Activated T-helper 2 cell treated with anti-CD3 and anti-CD28 coated beads, Interferon-gamma antibody, Interleukin-2, Interleukin-4, amounts not matched to agents 10 μg/mL and 5 μg/mL and 100 μg/mL, durations not matched to agents 14 hours and 24 hours and 36 hours (primary cell): ENCODE measurements around the gene DDX41. TPM values are rescaled to one million over a fixed set of nuclear protein-coding genes. Genes with fewer than 3 reads are reported as not detected.

ENCODE experiments used
- DNase-seq: peaks from one replicate; pipeline ENCODE4 v3.0.0; 2021; ENCODE audit warnings: low spot score
- H3K27ac Mint-ChIP-seq: one replicate; pipeline ENCODE4 v1.8.0; 2021; ENCODE audit warnings: mixed read lengths
- H3K27me3 Mint-ChIP-seq: one replicate; pipeline ENCODE4 v1.8.0; 2021; ENCODE audit warnings: low read depth, mixed read lengths
- H3K36me3 Mint-ChIP-seq: one replicate; pipeline ENCODE4 v1.8.0; 2021; ENCODE audit warnings: low read depth, mixed read lengths
- H3K4me1 Mint-ChIP-seq: one replicate; pipeline ENCODE4 v1.8.0; 2021; ENCODE audit warnings: low read depth, mixed read lengths
- H3K4me3 Mint-ChIP-seq: one replicate; pipeline ENCODE4 v1.8.0; 2021; ENCODE audit warnings: low read depth, mild to moderate bottlenecking, moderate library complexity, mixed read lengths
- H3K9me3 Mint-ChIP-seq: one replicate; pipeline ENCODE4 v1.8.0; 2021; ENCODE audit warnings: mixed read lengths
- intact Hi-C: fragments of 100-400 bp; cut with micrococcal nuclease; formaldehyde crosslinking; loops from one replicate; pipeline ENCODE4 v1.15.1; 2023
- total RNA-seq: library from RNA; stranded (reverse); gene quantifications from 2 replicates; pipeline ENCODE4 v1.2.3, GENCODE V29; 2022

The DDX41 gene
- total RNA-seq, 1 donor from 2014 or later, result 144 TPM

DNA sequence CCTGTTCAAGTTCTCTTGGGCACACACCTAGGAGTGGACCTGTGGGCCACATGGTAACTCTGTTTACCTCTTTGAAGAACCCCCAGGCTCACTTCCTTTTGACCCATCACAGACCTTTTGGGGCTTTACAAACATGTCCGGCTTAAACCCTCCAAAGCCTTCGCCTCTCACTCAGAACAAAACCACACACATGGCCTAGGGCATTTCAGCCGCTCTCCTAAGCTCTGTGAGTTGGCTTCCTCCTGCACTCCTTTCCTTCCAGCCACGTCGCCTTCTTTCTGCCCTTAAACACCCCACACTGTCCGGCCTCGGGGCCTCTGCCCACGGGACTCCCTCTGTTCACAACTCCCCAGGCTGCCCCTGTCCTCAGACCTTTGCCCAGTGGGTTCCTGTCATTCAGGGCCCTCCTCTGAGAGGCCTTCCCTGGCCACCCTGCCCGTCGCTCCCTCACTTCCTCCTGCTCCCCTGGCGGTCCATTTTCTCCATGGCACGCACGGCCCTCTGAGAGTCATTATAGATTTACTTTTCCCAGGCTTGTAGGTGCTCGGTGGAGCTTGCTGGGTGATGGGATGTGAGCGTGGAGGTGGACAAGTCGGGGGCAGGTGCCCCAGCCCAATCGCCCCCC lies 9.1 kb downstream of the DDX41 start:
- Mint-ChIP-seq H3K27ac (no peak overlapping the region), H3K27me3 (no peaks in the 10 kb centered on the region), H3K9me3 (no peaks in the 10 kb centered on the region), H3K4me3 (no peak overlapping the region), H3K4me1 (no peaks in the 10 kb centered on the region), H3K36me3 (peaks cover 23% of the 10 kb centered on the region)
- no peak for DNase-seq
- intact Hi-C loops, result no loop called here

DNA sequence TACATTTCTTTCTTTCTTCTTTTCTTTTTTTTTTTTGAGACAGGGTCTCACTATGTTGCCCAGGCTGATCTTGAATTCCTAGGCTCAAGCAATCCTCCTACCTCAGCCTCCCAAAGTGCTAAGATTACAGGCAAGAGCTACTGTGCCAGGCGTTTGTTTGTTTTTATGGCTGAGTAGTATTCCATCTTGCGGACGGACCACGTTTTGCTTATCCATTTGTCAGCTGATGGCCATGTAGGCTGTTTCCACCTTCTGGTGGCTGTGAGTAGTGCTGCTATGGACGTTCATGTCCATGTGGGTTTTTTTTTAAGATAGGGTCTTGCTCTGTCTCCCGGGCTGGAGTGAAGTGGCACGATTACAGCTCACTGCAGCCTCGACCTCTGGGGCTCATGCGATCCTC lies 9.6 kb downstream of the DDX41 start:
- H3K4me1 Mint-ChIP-seq, result no peaks in the 10 kb centered on the region
- no peaks in the 10 kb centered on the region for H3K9me3 Mint-ChIP-seq
- peaks cover 18% of the 10 kb centered on the region for H3K36me3 Mint-ChIP-seq
- DNase-seq, result no peak
- intact Hi-C loops, result no loop called here
- H3K27ac Mint-ChIP-seq, result no peak overlapping the region
- no peak overlapping the region for H3K4me3 Mint-ChIP-seq
- no peaks in the 10 kb centered on the region for H3K27me3 Mint-ChIP-seq

DNA sequence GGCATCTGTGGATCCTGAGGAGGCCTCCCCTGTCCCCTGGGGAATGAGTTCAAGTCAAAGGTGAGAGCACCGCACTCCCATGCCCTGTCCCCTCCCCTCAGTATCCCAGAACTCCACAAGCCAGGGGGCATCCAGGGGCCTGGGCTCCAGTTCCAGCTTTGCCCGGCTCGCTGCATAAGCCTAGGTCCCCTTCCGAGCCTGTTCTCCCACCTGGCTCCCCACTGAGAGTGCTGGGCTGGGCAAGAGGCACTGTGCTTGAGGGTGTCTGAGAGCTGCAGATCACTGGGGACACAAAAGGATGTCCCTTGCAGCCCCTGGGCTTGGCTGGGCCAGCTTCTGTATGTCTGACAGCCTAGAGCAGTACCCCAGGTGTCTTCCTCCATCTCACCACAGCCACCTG lies 11.7 kb downstream of the DDX41 start:
- intact Hi-C loops, result no loop called here
- DNase-seq, result no peak
- Mint-ChIP-seq H3K27me3 (peaks cover under 1% of the 10 kb centered on the region), H3K4me3 (no peak overlapping the region), H3K27ac (no peak overlapping the region), H3K9me3 (no peaks in the 10 kb centered on the region), H3K4me1 (no peaks in the 10 kb centered on the region), H3K36me3 (no peaks in the 10 kb centered on the region)

DNA sequence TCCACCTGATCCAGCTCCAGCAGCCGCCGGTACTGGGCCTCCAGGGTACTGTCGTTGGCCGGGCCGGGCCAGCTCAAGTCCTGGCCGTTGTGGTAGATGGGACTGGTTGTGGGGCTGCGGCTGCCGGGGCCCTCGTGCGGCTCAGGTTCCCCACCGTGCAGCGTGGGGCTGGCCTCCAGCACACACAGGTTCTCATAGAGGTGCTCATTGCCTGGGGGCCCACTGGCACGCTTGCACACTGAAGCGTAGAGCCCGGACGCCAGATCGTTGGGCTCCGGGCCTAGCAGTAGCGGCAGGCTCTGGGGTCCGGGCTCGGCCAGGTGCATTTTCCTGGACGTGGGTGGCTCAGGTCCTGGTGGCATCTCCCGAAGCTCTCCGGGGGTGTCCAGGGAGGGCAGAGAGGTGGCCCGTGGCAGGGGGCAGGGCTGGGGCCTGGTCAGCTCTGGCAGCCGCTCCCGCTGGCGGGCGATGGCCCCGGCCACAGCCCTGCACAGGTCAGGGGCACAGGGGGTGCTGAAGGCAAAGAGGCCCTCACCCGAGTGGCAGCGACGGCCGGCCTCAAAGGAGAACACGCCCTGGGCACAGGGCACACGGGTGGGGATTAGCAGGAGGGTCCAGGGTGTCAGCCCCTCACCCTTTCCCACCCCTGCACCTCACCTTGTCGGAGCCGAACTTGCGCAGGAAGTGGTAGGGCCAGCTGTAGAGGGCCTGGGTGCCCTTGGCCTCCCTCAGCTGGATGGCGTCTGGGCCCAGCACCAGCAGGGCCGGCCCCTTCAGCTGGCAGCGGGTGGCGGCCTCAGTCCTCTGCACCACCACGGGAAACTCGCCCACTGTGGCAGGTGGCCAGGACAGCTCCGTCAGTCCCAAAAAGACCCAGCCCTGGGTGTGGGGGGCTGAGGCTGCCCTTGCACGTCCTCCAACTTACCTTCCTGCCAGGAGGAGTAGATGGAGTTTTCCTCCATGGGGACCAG lies 12.4 kb downstream of the DDX41 start:
- H3K4me1 Mint-ChIP-seq, result peaks cover 3% of the 10 kb centered on the region
- H3K27ac Mint-ChIP-seq, result no peak overlapping the region
- H3K9me3 Mint-ChIP-seq, result no peaks in the 10 kb centered on the region
- no peak for DNase-seq
- H3K36me3 Mint-ChIP-seq, result no peaks in the 10 kb centered on the region
- intact Hi-C loops, result no loop called here
- H3K4me3 Mint-ChIP-seq, result no peak overlapping the region
- H3K27me3 Mint-ChIP-seq, result peaks cover 7% of the 10 kb centered on the region

DNA sequence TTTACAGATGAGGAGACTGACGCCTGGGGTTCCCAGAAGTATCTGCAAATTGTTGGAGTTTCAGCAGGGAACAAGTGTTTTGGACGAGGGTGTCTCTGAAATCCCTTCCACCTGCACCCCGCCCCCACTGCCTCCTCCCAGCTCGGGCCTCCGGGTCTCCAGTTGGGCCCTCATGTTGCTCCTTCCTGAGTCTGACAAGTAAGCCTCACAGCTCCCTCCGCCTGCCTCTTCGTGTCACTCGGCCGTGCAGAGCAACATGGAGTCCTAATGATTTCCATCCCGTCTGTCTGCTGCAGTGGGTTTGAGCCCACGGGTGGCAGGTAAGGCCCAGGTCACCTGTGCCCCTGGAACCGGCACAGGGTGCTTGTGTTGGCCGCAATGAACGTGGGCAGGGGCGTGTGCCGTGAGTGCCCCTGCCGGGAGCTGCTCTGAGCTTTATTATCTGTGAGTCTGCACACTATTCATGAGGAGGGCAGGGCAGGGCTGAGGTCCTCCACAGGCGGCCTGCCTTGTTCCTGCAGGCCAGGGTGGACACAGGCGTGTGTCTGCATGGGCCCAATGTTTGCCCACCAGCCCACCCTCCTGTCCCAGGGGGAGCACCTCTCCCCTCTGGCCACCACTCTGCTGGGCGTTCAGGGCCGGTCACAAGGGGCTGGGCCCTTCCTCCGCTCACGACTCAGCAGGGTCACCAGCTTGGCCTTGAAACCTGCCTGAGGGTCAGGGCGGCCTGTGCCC lies 13.2 kb downstream of the DDX41 start:
- no peaks in the 10 kb centered on the region for H3K9me3 Mint-ChIP-seq
- intact Hi-C loops, result no loop called here
- H3K36me3 Mint-ChIP-seq, result no peaks in the 10 kb centered on the region
- no peak overlapping the region for H3K27ac Mint-ChIP-seq
- H3K4me3 Mint-ChIP-seq, result no peak overlapping the region
- H3K4me1 Mint-ChIP-seq, result peaks cover 3% of the 10 kb centered on the region
- H3K27me3 Mint-ChIP-seq, result peaks cover 11% of the 10 kb centered on the region
- DNase-seq, result no peak

DNA sequence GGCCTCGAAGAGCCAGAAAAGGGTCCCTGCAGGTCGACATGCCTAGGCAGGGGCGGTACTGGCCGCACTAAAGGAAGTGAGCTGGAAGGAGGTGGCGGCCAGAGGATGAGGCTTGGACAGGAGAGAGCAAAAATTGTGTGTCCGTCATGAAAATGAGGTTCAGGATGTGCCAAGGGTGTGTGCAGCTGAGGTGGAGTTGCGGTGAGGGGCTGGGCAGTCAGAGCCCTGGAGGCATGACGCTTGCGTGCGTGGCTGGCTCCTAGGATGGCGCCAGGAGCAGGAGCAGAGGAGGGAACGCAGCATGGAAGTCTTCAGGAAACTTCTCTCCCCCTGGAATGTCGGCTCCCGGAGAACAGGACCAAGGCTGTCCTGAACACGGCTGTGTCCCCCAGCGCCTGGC lies 13.9 kb downstream of the DDX41 start:
- Mint-ChIP-seq H3K4me3 (no peak overlapping the region), H3K9me3 (no peaks in the 10 kb centered on the region), H3K4me1 (peaks cover 6% of the 10 kb centered on the region), H3K27me3 (peaks cover 15% of the 10 kb centered on the region), H3K36me3 (no peaks in the 10 kb centered on the region), H3K27ac (no peak overlapping the region)
- intact Hi-C loops, result no loop called here
- DNase-seq, result no peak

DNA sequence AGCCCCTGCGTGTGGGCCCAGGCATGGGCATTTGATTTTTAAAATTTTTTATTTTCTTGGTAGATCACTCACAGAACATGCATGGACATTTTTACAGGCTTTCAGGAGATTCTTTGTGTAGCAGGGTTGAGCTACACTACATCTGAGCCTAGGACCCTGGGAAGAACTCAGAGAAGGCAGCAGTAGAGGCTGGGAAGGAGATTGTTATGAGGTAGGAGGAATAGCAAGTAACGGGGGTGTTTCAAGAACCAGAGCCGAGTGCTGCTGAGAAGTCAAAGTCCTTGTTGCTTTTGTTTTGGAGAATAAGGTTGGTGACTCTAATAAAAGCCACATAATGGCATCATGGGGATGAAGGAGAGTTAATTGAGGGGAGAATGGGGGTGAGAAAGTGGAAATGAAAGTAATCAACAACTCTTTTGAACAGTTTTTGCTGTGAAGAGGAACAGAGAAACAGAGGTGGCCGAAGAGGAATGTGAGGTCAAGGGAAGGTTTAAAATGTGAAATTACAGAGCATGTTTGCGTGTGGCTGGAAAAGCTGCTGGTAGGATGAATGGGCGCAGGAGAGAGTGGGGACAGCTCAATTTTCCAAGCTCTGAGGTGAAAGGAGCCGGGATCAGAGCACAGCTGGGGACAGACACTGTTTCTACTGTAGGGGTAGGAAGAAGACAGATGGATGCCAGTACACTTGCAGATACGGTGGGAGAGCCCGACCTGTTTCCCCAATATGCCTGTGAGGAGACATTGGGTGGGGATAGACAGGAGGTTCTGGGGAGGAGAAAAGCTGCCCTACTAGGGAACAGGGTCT lies 14.7 kb downstream of the DDX41 start:
- DNase-seq, result no peak
- Mint-ChIP-seq H3K36me3 (no peaks in the 10 kb centered on the region), H3K4me3 (no peak overlapping the region), H3K4me1 (peaks cover 6% of the 10 kb centered on the region), H3K27me3 (peaks cover 18% of the 10 kb centered on the region), H3K9me3 (no peaks in the 10 kb centered on the region), H3K27ac (no peak overlapping the region)
- intact Hi-C loops, result loop anchor here (1.0 to 2.0 kb wide), 2 partner anchors 112 to 193 kb away; no protein-coding TSS in a partner anchor

DNA sequence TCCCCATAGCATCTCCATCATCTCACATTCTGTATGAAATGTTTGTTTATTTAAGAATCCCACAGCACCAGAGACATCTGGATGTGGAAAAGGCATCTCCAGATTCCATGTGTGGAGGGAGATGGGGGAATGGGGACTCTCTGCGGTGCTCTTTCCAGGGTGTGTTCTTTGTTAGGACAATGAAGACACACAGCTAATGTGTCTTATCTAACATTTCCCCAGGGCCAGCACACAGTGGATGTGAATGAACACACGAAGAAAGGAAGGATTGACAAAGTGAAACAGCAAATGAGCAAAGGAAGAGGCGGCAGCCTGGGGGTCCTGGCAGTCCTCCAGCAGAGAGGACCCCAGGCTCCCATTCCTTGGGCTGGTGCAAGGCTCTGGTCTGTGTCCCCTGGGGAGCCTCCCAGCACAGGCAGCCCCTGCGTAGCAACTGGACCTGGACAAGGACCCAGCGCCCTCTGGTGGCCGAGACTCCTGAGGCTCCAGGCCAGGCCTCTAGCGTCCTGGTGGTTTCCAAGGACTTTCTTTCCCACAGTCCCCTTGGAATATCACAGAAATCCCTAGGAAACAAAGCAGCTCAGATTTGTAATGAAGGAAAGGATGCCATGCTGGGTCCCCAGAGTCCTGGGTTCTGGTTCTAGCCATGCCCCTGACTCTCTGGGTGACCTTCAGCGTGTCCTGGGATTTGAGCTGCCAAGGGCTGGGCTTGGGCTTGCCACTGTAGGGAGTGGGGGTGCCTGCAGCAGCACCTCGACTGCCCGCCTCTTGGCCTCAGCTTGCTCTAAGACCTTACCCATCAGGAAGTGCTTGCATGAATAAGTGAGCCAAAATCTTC lies 15.9 kb downstream of the DDX41 start:
- no peak overlapping the region for H3K27ac Mint-ChIP-seq
- intact Hi-C loops, result loop anchor here (1.0 to 2.0 kb wide), 2 partner anchors 111 to 192 kb away; no protein-coding TSS in a partner anchor
- peaks cover 10% of the 10 kb centered on the region for H3K4me1 Mint-ChIP-seq
- H3K9me3 Mint-ChIP-seq, result no peaks in the 10 kb centered on the region
- no peak overlapping the region for H3K4me3 Mint-ChIP-seq
- H3K27me3 Mint-ChIP-seq, result peaks cover 18% of the 10 kb centered on the region
- DNase-seq, result peak; percentile 71
- no peaks in the 10 kb centered on the region for H3K36me3 Mint-ChIP-seq

DNA sequence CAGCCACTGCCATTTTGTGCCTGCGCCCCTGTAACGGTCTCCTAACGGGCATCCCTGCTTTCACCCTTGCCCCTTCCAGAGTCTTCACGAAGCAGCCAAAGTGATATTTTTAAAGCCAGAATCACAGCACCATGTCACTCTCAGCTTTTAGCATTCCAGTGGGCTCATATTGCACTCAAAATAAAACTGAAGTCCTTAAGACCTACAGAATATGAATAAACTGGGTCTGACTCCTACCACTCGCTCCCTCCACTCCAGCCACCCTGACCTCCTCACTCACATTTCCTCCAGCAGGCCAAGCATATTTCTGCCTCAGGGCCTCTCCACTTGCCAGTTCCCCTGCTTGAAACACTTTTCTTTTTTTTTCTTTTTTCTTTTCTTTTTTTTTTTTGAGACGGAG lies 16.9 kb downstream of the DDX41 start:
- H3K27ac Mint-ChIP-seq, result no peak overlapping the region
- H3K27me3 Mint-ChIP-seq, result peaks cover 18% of the 10 kb centered on the region
- H3K4me3 Mint-ChIP-seq, result peak overlapping the region; percentile 34
- no peaks in the 10 kb centered on the region for H3K9me3 Mint-ChIP-seq
- no peaks in the 10 kb centered on the region for H3K36me3 Mint-ChIP-seq
- no peak for DNase-seq
- intact Hi-C loops, result loop anchor here (2.0 to 5.0 kb wide), 2 partner anchors 191 to 388 kb away; no protein-coding TSS in a partner anchor
- peaks cover 14% of the 10 kb centered on the region for H3K4me1 Mint-ChIP-seq

DNA sequence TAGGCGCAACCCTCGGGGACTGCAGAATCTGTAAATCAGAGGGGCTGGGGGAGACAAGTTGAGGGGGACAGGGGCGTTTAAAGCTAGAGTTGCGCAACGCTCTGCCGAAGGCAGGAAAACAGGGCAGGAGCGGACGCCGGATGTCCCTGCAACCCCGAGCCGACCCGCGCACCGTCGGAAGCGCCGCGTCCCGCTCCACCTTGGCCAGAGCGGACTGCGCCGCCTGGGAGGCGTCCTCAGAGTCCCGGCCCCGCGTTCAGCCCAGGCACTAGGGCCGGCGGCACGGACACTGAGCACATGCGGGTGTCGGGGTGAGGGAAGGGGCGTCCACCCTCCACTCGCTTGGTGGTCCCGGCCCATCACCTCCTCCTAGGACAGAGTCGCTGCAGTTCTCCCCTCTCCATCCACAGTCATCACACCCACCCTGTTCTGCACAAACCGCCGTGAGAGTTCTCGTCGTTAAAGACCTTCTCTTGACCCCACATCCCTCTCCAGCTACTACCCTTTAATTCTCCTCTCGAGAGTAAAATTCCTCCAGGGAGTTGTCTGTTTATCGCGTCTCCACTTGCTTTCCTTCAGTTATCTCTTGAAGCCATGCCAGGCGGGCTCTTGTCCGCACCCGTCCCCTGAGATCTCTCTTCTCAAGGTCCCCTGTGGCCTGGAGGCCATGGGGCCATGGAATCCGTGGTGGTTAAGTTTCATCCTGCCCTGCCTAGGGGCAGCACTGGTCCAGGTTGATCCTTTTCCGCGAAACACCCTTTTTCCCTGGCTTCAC lies 18.6 kb downstream of the DDX41 start:
- peaks cover 2% of the 10 kb centered on the region for H3K36me3 Mint-ChIP-seq
- DNase-seq, result no peak
- peaks cover 18% of the 10 kb centered on the region for H3K27me3 Mint-ChIP-seq
- H3K4me1 Mint-ChIP-seq, result peaks cover 22% of the 10 kb centered on the region
- no peaks in the 10 kb centered on the region for H3K9me3 Mint-ChIP-seq
- peak overlapping the region; percentile 62 for H3K27ac Mint-ChIP-seq
- peak overlapping the region; percentile 86 for H3K4me3 Mint-ChIP-seq
- intact Hi-C loops, result loop anchor here (5.0 kb wide), 1 partner anchor 386 kb away; no protein-coding TSS in a partner anchor
